HUES6 (cell line): ENCODE measurements around the gene GYS1.
"Not testable (repeated sequence)": the region's sequence is repeated elsewhere in the genome, so short reads cannot be mapped to it uniquely, and the experiment has no call there.

ENCODE experiments used
- H3K27ac ChIP-seq: 2 replicates; pipeline ENCODE4 v1.7.0; 2013; ENCODE audit warnings: low read depth, mild to moderate bottlenecking, low read length, inconsistent platforms
- H3K27me3 ChIP-seq: 2 replicates; pipeline ENCODE4 v1.6.1; 2013; ENCODE audit warnings: low read length; ENCODE audit not compliant: control insufficient read depth, insufficient read depth
- H3K36me3 ChIP-seq: 2 replicates; pipeline ENCODE4 v1.6.1; 2013; ENCODE audit warnings: low read length; ENCODE audit not compliant: control insufficient read depth, insufficient read depth
- H3K4me1 ChIP-seq: 2 replicates; pipeline ENCODE4 v1.6.1; 2013; ENCODE audit warnings: low read length; ENCODE audit not compliant: control insufficient read depth, insufficient read depth
- H3K4me3 ChIP-seq: 2 replicates; pipeline ENCODE4 v1.5.1; 2013; ENCODE audit warnings: low read depth, low read length
- H3K9ac ChIP-seq: one replicate; pipeline ENCODE4 v1.6.1; 2013; ENCODE audit warnings: mild to moderate bottlenecking, low read length
- H3K9me3 ChIP-seq: 2 replicates; pipeline ENCODE4 v1.6.1; 2013; ENCODE audit warnings: low read depth, low read length; ENCODE audit not compliant: control insufficient read depth, insufficient read depth

Gene GYS1

DNA sequence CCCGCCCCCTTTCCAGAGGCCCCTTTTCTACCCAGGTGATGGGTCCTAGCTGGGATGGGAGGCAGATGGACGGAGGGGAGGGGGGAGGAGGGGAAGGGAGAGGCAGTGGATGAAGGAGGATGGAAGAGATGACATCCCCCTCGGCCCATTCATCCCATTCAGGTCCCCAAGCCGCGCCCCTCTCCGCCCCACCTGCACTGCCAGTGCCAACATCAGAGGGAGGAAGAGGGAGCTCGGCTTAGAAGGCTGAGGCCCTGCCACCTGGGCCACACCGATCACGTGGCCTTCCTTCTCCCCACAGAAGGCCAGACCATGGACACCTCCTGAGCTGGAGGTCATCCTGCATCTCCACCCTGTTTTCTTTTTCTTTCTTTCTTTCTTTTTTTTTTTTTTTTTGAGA, 35.6 kb upstream of the GYS1 start:
- H3K9me3 ChIP-seq, H3K27ac ChIP-seq, H3K27me3 ChIP-seq, H3K4me1 ChIP-seq, H3K9ac ChIP-seq, H3K36me3 ChIP-seq, H3K4me3 ChIP-seq: not testable (repeated sequence)

DNA sequence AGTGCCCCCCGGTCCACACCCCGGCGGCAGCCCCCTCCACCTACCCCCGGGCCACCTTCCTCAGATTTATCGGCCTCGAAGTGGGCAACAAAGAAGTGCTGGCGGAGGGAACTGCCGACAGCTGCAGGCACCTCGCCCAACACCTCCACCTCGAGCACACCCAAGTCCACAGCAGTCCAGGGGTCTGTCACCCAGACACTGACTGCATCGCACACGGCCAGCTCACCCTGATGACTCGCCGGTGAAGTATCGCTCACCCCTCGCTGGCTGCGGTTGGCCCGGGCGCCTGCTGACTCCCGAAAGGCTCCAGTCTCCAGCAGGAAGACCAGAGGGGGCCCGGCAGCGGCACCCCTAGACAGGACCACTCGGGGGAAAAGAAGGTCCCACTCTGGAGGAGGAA, 32.5 kb upstream of the GYS1 start:
- not testable (repeated sequence) for H3K4me3 ChIP-seq, H3K36me3 ChIP-seq, H3K4me1 ChIP-seq, H3K27ac ChIP-seq, H3K9ac ChIP-seq, H3K9me3 ChIP-seq
- H3K27me3 ChIP-seq, result peaks cover 12% of the 10 kb centered on the region

DNA sequence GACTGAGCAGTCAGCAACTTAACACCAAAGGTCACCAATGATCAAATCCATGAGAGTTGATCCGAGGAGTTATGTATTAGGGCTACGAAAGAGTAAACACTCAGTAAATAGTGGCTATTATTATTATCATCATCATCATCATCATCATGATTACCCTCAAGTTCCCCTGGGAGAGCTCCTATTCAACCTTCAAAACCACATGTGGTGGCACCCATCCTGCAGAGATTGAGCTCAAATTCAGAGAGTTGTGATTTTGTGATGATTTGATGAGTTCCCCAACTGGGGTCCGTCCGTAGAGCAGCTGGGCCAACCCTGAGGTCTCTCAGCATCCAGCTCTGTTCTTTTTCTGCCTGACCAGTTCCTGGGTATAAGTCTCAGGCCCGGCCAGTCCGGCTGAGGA, 32.0 kb upstream of the GYS1 start:
- not testable (repeated sequence) for H3K9ac ChIP-seq, H3K4me3 ChIP-seq, H3K27ac ChIP-seq, H3K36me3 ChIP-seq, H3K9me3 ChIP-seq
- Histone ChIP-seq H3K4me1 (peaks cover 15% of the 10 kb centered on the region; the same call in 1 of the 2 replicates), H3K27me3 (peaks cover 17% of the 10 kb centered on the region)

DNA sequence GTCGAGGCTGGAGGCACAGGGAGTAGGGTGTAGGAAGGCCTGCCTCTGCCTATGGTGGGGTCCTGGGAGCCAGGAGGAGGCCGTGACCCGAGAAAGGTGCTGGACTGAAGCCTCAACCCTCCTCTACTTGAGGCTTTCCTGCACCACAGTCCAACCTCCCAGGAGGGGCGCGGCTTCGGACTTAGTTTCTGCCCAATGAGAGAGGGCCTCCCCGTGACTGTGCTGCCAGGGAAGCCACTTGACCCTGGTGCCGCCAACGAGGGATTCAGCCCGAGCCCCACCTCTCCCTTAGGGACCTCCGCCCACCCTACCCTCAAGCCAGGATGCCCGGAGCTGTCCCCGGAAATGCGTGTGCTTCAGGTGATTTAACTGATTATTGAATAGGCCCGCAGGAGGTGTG, 31.1 kb upstream of the GYS1 start, which contains the start of gene CGB3:
Gene CGB3 (minus strand): TSS at position 101 of the 400 bp plus-strand sequence. CDS start 362 bp downstream, outside the sequence.
- not testable (repeated sequence) for H3K4me3 ChIP-seq, H3K9me3 ChIP-seq, H3K9ac ChIP-seq, H3K27ac ChIP-seq, H3K36me3 ChIP-seq
- Histone ChIP-seq H3K4me1 (peaks cover 19% of the 10 kb centered on the region), H3K27me3 (peaks cover 23% of the 10 kb centered on the region)

DNA sequence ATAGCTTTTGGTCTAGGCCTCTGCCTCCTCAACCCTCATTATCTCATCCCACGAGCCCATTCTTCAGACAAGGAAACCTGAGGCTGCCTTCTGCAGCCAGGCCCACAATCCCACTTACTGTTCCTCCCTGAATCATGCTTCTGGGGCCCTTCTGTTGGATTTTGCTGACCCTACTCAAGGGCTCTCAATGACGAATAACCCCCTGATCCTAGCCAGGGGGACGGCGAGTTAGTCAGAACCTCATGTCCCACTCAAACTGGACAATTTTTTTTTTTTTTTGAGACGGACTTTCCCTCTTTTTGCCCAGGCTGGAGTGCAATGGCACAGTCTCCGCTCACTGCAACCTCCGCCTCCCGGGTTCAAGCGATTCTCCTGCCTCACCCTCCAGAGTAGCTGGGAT, 29.0 kb upstream of the GYS1 start:
- H3K4me1 ChIP-seq, result peaks cover 28% of the 10 kb centered on the region
- H3K9me3 ChIP-seq, result no peaks in the 10 kb centered on the region
- H3K36me3 ChIP-seq, result no peaks in the 10 kb centered on the region
- H3K9ac ChIP-seq, result no peak overlapping the region
- no peak overlapping the region for H3K27ac ChIP-seq
- peaks cover 37% of the 10 kb centered on the region for H3K27me3 ChIP-seq
- no peak overlapping the region for H3K4me3 ChIP-seq

DNA sequence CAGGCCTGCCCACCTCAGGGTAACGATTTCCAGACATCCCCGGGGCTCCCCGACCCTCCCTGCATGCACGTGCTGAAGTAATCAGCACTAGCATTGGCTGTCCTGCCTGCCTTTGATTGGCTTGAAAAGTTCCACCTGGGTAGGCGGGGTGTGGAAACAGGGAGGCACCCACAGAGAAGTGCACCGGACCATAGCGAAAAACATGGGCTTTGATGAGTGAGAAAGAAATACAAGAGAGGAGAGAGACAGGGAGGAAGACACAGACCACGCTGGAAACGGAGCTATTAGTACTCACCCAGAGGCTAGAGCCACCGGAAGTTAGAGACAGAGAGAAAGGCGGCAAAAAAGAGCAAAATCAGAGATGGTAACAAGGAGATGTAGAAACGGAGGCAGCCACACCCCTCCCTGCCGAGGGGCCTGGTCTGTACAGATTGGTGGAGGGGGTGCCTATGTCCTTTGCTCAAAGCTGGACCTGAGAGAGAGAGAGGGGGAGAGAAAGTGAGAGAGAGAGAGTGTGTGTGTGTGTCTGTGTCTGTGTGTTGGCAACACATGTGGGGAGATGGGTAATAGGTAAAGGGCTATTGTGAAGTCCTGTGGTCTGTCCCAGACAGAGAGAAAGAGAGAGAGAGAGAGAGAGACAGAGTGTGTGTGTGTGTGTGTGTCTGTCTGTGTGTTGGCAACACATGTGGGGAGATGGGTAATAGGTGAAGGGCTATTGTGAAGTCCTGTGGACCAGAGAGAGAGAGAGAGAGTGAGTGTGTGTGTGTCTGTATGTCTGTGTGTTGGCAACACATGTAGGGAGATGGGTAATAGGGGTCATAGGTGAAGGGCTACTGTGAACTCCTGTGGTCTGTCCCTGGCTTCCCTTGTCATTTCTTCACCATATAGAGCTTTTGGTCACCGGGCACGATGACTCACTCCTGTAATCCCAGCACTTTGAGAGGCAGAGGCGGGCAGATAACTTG, 28.1 kb upstream of the GYS1 start:
- H3K4me3 ChIP-seq, result no peak overlapping the region
- H3K4me1 ChIP-seq, result peaks cover 30% of the 10 kb centered on the region
- peaks cover 37% of the 10 kb centered on the region for H3K27me3 ChIP-seq
- H3K36me3 ChIP-seq, result peaks cover 3% of the 10 kb centered on the region
- no peak overlapping the region for H3K9ac ChIP-seq
- H3K27ac ChIP-seq, result no peak overlapping the region
- H3K9me3 ChIP-seq, result no peaks in the 10 kb centered on the region

DNA sequence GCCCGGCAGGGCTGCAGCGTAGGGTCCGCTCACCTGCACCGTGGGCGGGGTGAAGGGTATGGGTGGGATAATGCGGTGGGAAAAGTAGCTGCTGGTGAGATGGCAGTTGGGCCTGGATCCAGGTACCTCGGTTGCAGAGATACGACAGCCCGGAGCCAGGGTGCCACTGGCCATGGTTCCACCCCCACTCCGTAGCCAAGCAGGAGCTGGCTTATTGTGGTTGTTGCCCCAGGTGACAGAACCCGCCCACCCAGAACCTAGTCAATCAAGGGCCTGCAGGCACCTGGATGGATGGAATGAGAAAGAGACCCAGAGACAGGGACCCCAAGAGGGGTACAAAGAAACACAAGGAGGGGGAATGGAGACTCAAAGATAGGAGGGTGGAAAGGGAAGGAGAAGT, 27.2 kb upstream of the GYS1 start:
- no peak overlapping the region for H3K9ac ChIP-seq
- H3K9me3 ChIP-seq, result no peaks in the 10 kb centered on the region
- peaks cover 30% of the 10 kb centered on the region for H3K4me1 ChIP-seq
- H3K4me3 ChIP-seq, result 0 out of 2 replicates have a peak overlapping the region, but pooled peaks have one; percentile 82
- H3K27me3 ChIP-seq, result peaks cover 37% of the 10 kb centered on the region
- no peak overlapping the region for H3K27ac ChIP-seq
- peaks cover 12% of the 10 kb centered on the region for H3K36me3 ChIP-seq

DNA sequence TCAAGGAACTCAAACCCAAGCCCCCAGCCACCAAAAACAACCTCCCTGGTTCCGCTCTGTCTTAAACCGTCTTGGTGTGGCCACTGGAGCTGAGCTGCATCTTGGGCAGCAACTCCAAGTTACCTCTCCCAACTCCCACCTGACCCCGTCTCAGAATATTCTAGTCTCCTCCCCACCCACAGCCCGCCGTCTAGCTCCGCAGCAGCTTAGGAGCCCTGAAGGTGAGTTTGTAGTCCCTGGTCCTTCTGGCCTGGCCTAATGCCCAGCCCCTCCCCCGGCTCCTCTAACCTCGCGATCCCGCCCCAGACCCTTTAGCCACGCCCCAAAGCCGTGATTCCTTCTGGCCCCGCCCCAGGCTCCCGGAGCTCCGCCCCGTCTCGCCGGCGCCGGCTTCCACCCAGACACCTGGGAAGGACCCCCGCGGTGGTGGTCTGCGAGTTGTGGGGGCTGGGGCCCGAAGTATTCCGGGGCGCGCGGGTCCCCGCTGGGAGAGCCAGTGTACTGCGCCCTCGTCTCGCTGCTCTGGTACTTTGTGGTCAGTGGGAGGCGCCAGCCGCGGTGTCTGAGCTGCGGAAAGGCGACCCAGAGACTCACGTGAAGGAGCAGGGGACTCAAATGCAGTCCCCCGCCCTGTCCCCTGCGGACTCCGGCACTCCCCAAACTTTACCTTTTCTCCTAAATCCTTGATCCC, 26.3 kb upstream of the GYS1 start:
- peak overlapping the region; percentile 82 for H3K4me3 ChIP-seq

DNA sequence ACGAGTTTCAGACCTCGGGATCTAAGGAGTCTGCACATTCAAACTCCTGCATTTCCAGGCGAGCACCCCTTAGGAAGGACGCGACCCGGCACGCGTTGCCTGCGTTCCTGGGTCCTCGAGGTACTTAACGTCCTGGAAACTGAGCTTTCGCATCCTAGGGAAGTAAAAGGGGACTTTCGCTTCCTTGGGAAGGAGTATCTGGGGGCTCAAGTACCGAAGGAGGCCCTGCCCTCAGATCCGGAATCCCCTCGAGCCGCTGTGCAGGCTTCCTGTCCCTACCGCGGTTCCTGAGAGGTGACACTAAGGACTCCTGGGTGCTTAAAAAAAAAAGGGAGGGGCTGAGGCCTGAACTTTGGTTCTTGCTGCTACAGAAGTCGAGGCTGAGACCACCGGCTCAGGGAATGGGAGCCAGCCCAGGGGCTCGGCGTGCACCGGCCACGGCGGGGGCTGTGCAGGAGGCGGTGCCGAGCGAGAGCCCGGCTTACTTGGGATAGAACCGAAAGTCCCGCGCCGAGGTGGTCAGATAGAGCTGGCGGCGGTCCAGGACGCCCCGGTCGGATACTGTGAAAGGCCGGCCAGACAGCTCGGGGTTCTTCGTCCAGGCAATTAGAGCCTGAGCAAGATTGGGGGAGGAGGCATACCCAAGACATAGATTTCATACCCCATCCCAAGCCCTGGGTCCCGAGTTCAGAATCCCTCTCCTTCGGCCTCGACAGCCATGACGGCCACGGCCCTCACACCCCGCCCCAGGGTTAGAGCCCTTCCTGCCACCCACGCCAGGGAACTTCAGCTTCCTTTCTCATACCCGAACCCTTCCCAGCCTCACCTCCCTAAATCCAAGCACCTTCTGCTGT, 25.5 kb upstream of the GYS1 start:
- H3K9me3 ChIP-seq, H3K27ac ChIP-seq: not testable (repeated sequence)
- Histone ChIP-seq H3K27me3 (peaks cover 37% of the 10 kb centered on the region), H3K9ac (peak overlapping the region; percentile 30), H3K4me1 (peaks cover 30% of the 10 kb centered on the region), H3K36me3 (peaks cover 29% of the 10 kb centered on the region), H3K4me3 (peak overlapping the region; percentile 82)

More for the DNA sequence above, 26.3 kb upstream of the GYS1 start:
- no peaks in the 10 kb centered on the region for H3K9me3 ChIP-seq
- peaks cover 30% of the 10 kb centered on the region for H3K4me1 ChIP-seq
- peaks cover 21% of the 10 kb centered on the region for H3K36me3 ChIP-seq
- H3K27me3 ChIP-seq, result peaks cover 37% of the 10 kb centered on the region
- no peak overlapping the region; the same call in 1 of the 2 replicates for H3K27ac ChIP-seq
- peak overlapping the region; percentile 64 for H3K9ac ChIP-seq

DNA sequence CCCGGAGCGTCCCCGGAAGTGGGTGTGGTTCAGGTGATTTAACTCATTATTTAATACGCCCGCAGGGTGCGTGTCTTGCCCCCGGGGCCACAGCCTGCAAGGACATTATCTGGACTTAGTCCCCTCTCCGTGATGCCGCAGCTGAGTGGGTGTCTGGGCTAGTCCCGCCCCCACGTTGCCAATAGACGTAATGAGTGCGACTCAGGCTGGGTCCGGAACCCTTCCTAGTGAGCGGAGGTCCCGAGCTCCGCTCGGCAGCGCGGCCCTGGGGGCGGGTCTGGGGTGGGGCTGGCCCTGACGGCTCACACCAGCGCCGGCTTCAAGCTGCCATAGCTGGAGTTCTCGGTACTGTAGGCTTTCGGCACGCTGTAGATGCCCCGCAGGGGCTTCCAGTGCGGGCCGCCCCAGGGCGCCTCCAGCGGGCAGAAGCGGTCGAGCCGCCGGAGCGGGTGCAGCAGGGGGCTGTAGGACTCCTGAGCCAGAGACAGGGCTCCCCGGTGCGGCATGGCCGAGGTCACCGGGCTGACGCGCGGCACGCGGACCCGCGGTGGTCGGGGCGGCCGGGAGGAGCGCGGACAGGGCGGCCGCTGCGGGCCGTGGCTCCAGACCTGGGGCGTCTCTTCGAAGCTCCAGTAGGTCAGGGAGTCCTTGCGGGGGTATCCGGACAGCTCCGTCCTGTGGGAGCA, 24.7 kb upstream of the GYS1 start:
- peak overlapping the region; percentile 82 for H3K4me3 ChIP-seq
- no peak overlapping the region for H3K27ac ChIP-seq
- H3K9ac ChIP-seq, result peak overlapping the region; percentile 30

More for the DNA sequence above, 24.7 kb upstream of the GYS1 start:
- peaks cover 34% of the 10 kb centered on the region for H3K36me3 ChIP-seq
- peaks cover 30% of the 10 kb centered on the region for H3K4me1 ChIP-seq
- H3K27me3 ChIP-seq, result peaks cover 37% of the 10 kb centered on the region
- no peaks in the 10 kb centered on the region for H3K9me3 ChIP-seq
